ENCODE results near the gene CFAP46.

CFAP46 gene

GRCh38 chr10:132879408-132880127, 62.8 kb downstream of the CFAP46 start:
- DNase-seq: no peak

- DNase-seq: no peak
These were observed 63.5 kb downstream of the CFAP46 start for GRCh38 chr10:132878730-132879407.

DNA sequence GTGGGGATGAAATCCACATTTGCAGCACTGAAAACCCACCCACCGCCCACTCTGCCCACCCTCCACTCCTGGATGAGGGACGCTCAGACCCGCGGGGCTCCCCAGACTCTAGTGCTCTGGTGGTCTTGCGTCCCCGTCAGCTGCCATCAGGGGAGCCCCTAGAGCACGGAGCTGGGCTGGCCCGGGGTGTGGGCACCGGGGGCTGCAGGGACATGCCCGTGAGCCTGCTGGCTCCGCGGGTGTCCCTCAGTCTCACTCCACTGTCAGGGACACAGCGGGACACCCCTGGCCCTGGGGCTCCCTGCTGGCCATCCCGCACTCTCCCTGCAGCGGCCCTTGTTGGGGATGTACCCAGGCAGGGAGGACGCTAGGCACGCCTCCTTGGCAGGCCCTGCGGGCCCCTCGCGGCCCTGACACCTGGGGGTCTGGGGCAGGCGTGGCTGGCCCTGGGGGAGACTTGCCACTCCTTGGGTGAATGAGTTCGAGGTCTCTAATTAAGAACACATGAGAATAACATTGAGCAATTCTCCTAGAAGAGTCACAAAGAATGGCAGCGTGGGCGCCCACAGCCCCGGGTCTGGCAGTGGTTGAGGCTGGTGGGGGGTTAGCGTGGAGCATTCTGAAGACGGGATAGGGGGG, 64.2 kb downstream of the CFAP46 start:
- DNase-seq: no peak

DNA sequence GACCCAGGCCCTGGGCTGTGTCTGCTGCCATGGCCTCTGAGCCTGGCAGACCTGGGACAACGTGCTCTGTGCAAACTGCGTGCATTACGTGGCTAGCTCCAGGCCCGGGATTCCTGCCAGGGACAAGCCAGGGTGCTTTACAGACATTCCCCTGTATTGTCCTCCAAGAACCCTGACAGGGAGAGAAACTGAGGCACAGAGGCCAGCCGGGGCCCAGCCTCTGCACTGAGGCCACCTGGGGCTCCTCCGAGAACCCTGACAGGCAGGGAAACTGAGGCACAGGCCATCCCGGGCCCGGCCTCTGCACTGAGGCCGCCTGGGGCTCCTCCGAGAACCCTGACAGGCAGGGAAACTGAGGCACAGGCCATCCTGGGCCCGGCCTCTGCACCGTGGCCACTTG, 64.9 kb downstream of the CFAP46 start:
- no peak for DNase-seq

- DNase-seq: no peak
These were observed 65.4 kb downstream of the CFAP46 start for GRCh38 chr10:132876993-132877431.

DNA sequence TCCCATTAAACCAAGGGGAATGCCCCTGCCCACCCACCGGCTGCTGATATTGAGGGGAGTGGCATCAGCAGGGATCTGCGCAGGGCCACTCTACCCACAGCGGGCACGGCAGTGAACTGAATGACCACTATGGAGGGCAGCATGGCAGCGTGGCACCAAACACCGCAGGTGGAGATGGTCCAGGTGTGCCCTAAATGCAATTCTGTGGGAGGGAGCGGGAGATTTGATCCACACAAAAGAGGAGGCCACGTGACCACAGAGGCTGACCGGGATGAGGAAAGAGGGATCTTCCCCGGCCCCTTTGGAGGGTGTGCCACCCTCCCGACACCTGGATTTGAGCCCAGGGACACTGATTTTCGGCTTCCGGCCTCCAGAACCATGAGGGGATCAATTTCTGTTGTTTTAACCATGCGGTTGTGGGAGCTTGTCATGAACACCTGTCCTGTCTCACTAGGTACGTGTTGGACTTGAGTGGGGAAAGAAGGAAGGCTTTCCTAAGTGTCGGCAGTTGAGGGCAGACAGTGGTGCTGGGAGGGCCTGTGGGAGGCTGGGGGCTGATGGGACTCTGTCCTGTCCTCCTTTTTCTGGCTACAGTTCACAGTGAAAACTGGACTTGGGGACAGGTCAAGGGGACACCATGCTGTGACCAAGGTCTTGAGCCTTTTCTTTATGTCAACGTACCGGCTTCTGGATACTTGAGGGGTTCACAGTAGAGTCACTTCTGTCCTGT, 66.1 kb downstream of the CFAP46 start:
- DNase-seq: no peak

- no peak for DNase-seq
These were observed 66.9 kb downstream of the CFAP46 start for GRCh38 chr10:132875435-132875834.

DNA sequence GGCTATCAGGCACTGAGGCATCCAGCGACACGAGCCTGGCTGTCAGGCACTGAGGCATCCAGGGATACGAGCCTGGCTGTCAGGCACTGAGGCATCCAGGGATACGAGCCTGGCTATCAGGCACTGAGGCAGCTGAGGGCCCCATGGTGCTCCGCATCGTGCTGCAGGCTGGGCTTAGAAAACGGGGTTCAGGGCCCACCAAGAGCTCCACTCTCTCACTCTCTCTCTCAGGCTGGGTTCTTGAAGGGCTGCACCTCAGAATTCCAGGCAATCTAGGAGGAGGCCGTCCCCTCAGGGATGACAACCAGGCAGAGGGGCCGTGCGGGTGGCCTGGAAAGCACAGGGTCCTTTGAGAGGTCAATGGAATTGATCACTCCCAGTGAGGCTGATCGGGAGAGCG, 69.0 kb downstream of the CFAP46 start:
- DNase-seq: no peak

DNA sequence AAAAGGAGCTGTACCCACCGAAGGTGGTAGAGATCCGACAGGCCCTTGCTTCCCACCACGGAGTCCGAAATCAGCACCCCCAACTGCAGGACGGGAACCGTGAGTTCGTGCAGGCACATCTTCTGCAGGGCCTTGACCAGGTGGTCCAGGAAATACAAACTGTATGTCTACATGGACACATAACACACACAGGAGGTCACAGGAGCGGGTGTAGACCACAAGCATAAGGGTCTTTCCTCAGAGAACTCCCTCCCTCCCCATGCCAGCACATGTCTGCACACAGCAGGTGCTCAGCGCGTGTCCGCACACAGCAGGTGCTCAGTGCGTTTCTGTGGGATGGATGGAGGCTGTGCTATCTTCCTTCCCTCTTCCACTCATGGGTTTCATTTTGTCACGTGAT, 69.7 kb downstream of the CFAP46 start:
- DNase-seq: no peak

DNA sequence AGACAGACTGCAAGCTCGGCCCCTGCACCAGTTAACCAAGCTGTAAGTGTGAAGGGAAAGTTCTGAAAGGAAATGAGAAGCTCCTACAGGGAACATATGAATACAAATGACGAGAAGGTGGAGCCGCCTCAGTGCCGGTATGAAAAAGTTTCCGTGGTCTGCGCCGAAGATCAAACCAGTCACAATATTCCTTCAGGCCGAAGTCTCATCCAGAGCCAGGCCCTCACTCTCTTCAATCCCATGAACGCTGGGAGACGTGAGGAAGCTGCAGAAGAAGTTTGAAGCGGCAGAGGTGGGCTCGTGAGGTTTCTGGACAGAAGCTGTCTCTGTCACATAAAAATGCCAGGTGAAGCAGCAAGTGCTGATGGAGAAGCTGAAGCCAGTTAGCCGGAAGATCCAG, 71.9 kb downstream of the CFAP46 start:
- no peak for DNase-seq

DNA sequence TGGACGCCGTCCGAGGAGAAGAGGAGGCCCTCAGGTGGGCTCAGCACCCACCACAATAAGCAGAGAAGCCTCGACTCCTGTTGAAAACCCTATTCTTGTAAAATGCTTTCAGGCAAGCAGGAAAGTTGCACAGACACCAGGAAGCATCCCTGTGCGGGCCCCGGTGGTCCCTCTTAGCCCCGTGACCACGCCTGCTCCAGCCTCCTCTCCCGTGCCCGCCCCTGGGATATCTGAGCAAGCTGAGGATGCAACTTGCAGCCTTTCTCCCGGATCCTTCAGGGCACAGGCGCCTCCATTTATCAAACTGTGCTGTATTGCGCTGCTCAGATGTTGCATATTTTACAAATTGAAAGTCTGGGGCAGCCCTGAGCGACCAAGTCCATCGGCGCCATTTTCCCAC, 72.7 kb downstream of the CFAP46 start:
- no peak for DNase-seq

DNA sequence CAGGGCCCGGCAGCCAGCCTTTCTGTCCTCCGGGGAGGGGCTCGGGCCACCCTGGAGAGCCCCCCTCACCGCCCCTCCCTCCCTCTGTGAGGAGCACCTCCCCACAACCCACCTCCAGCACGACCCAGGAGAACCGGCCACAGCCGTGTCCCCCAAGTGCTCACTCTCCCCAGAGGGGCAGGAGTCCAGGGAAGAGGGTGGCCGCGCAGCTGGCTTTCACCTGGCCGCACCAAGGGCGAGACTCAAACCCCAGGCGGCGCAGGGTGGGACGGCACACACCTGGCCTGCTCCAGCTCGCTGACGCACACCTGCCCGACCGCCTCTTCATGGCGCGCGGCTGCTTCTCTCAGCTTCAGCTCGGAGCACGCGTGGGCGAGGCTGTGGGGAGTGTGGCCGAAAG, 73.4 kb downstream of the CFAP46 start:
- DNase-seq: no peak

- no peak for DNase-seq
These were observed 74.3 kb downstream of the CFAP46 start for GRCh38 chr10:132867801-132868644.

- no peak for DNase-seq
These were observed 75.6 kb downstream of the CFAP46 start for GRCh38 chr10:132866601-132867381.

DNA sequence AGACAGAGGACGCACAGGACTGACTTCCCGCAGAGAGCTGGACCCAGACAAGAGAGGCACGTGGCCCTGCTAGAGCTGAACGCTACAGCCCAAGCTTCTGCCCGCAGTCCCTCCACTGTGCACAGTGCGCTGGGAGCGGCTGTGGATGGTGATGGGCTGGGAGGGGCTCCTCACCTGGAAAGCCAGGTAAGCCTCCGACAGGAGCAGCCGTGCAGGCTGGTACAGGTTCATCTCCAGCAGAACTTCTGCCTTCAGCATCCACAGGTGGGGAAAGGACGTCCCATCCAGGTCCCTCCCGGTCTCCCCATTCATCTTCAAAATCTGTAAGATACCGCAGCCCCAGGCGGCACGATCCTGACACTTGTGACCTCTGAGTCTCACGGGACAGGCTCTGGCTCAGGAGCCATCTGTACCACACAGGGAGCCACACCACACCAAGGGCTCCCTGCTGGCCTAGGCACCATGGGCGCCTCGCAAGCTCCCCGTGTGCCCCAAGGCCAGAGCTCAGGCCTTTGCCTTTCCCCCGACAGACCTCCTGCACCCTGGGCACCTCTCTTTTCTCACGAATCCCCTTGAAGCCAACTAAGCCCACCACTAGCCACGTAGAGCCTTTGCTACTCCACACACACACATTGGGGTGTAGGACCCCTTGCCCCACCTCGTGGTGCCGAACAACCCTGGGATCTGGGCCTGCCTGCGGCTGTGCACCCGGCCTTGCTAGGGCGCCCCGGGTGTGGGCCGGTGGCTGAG, 76.3 kb downstream of the CFAP46 start:
- no peak for DNase-seq

DNA sequence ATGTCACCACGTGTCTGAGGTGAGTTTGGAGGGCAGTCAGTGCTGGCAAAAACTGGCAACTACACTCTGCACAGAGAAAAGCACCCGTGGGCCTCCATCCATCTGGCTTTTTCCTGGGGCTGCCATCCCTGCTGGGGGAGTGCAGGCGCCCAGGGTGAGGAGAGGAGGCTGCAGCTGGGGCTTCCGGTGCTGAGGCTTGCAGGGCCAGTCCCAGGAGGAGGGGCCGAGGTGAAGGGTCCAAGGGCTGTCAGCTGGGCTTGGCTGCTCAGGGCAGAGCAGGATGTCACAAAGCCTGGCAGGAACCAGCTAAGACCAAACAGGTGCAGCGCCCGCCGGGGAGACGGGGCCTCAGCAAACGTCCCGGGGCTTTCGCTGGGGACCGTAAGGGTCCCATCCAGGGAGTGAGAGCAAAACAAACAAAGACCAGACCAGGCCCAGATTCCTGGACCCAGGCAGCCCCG, 77.2 kb downstream of the CFAP46 start:
- DNase-seq: no peak

GRCh38 chr10:132862485-132863420, 79.6 kb downstream of the CFAP46 start:
- no peak for DNase-seq

GRCh38 chr10:132861884-132862461, 80.4 kb downstream of the CFAP46 start:
- no peak for DNase-seq

DNA sequence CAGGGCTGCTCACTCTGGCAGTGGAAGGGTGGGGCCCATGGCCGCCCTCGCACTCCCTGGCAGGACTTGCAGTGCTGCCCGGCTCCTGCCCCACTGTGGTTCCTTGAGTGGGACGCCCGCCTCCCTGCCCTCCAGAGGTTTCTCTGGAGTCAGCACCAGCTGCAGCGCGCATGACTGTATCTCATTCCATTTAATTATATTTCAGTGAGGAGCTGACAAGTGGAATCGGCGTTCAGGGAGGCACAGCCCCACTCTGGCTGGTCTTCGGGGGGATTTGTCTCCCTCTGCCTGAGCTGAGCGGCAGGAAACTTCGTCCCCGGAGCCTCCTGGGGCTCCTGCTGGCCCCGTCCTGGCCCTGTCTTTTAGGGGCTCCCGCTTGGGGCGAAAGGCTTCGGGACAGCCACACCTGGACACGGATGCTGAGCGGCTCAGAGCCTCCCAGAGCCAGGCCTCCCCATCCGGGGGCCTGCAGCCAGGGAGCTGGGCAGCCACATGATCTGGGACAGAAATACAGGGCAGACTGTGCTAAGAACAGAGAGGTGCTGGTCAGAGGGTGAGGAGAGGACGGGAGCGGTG, 81.2 kb downstream of the CFAP46 start:
- DNase-seq: no peak

All from NCI-H2107 (cell line).